NB4 (cell line): ENCODE results near the gene KLF7.

ENCODE experiments used
- DNase-seq: peaks from one replicate; pipeline ENCODE4 v3.0.0; 2010; ENCODE audit warnings: low read depth
- H3K4me3 ChIP-seq: one replicate; pipeline ENCODE4 v1.5.1; 2011; ENCODE audit warnings: mild to moderate bottlenecking, low read depth, low read length, moderate library complexity
- CTCF ChIP-seq: IDR thresholded peaks from one replicate; pipeline ENCODE4 v1.5.1; 2012; ENCODE audit warnings: low read depth, low read length
- MAX ChIP-seq: IDR thresholded peaks from 2 replicates; pipeline ENCODE4 v1.6.1; 2011; ENCODE audit warnings: low read depth, low read length
- MYC ChIP-seq: IDR thresholded peaks from 2 replicates; pipeline ENCODE4 v1.6.1; 2011; ENCODE audit warnings: low read depth, low read length
- POLR2A ChIP-seq: IDR thresholded peaks from 2 replicates; pipeline ENCODE4 v1.6.1; 2011; ENCODE audit warnings: mild to moderate bottlenecking; ENCODE audit not compliant: insufficient read length; ENCODE audit errors: extremely low read depth

Gene KLF7

DNA sequence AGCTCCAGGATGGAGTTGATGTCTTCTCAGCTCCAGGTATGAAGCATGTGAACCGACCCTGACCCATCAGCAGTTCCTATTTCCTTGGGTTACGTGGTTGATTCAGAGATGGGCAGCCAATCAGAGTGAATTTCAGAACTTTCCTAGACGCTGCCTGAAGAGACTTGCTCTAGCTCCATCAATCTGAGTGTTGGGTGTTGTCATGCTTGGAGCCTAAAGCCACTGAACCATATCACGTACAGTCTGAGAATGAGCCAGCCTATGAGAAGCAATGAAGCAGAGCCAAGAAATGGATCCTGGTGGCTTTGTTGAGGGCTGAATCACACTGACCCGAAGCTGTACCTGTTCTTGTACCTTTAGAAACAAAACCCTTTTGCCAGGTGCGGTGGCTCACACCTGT lies 19.6 kb upstream of the KLF7 start:
- no peak for DNase-seq
- no peak overlapping the region for H3K4me3 ChIP-seq

GRCh38 chr2:207184768-207185167 lies 19.0 kb upstream of the KLF7 start:
- DNase-seq = no peak
- no peak for TF ChIP-seq MAX
- no peak for TF ChIP-seq MYC
- TF ChIP-seq POLR2A = no peak

More for the DNA sequence above, 19.6 kb upstream of the KLF7 start:
- TF ChIP-seq MYC (no peak), MAX (no peak), POLR2A (no peak), CTCF (no peak)

DNA sequence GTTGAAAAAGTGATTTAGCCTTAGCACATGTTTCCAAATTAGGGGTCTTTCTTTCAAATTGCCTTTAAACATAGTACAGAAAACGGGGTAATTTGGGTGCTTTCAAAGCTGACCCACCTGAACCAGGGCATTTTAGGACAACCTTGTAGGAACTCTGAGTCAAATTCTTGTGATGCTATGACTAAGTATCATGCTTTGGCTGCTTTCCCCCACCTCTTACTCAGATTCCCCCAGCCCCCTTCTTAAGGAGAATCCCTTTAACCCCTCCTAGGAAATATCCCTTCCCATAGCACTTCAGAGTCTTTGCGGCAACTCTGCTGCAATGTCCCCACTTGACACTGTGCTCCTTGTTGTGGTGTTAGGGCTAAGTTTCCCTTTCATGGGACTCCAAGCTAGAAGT lies 18.6 kb upstream of the KLF7 start:
- DNase-seq = no peak
- H3K4me3 ChIP-seq = no peak overlapping the region
- TF ChIP-seq POLR2A (no peak), MYC (no peak), MAX (no peak), CTCF (no peak)

More at GRCh38 chr2:207184768-207185167, 19.0 kb upstream of the KLF7 start:
- no peak overlapping the region for H3K4me3 ChIP-seq

DNA sequence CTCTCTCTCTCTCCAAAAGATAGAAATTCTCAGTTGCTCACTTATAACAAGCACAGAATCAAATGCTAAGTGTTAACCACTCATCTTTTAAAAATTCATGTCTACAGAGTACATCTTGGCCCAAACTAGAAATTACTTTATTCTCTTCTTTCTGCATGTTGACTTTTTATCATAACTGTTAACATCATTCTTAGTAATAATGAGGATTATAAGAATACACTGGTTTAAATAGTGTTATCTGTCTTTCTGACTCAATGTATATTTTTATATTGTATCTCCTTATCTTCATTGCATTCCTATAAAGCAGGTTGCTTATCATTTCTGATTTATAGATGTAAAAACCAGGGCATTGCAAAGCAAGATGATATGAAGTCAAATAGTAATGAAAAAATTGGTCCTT lies 17.8 kb upstream of the KLF7 start:
- TF ChIP-seq POLR2A = no peak
- TF ChIP-seq MYC = no peak
- no peak for TF ChIP-seq MAX
- no peak for TF ChIP-seq CTCF
- no peak overlapping the region for H3K4me3 ChIP-seq
- DNase-seq = no peak

DNA sequence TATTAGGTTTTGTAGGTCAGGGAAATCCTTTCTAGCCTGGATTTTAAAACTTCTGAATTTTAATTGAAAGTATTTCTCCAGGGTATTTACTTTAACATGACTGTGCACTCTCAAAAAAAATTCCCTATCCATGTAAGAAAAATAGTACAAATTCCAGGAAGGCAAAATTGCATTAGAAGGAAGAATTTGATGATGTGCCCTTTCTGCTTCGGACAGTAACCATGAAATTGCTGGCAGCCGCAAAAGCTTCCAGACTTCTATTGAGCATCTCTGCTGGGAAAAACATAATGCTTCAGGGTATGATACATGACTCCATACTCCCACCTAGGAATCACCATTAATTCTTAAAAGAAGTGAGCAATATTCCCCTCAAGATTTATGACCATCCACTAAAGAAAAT lies 17.2 kb upstream of the KLF7 start:
- no peak overlapping the region for H3K4me3 ChIP-seq
- no peak for DNase-seq
- no peak for TF ChIP-seq MYC
- TF ChIP-seq CTCF = no peak
- no peak for TF ChIP-seq MAX
- no peak for TF ChIP-seq POLR2A

GRCh38 chr2:207181526-207182274 lies 16.0 kb upstream of the KLF7 start:
- DNase-seq = no peak
- TF ChIP-seq CTCF (no peak), MAX (no peak), MYC (no peak), POLR2A (no peak)
- H3K4me3 ChIP-seq = no peak overlapping the region
